DND-41 (cell line): ENCODE results near the gene PCDH8.

Experiments
- ATAC-seq: fragments of 200-7000 bp; cut with Tn5 transposase; 3 replicates; pipeline ENCODE4 v1.9.1; 2021; ENCODE audit warnings: low read depth; ENCODE audit not compliant: insufficient read depth
- DNase-seq: peaks from one replicate; pipeline ENCODE4 v3.0.0-alpha.2; 2020
- H2AFZ ChIP-seq: 2 replicates; pipeline ENCODE4 v1.6.0; 2012; ENCODE audit warnings: low read depth, low read length
- H3K27ac ChIP-seq: 2 replicates; pipeline ENCODE4 v1.5.1; 2012; ENCODE audit warnings: low read length, inconsistent platforms
- H3K27me3 ChIP-seq: fragments of 200-600 bp; sonication (generic); 2 replicates; pipeline ENCODE4 v1.6.0; 2012; ENCODE audit warnings: low read length, mild to moderate bottlenecking, inconsistent platforms; ENCODE audit not compliant: insufficient read depth, poor library complexity
- H3K36me3 ChIP-seq: 2 replicates; pipeline ENCODE4 v1.5.1; 2012; ENCODE audit warnings: low read length, inconsistent platforms; ENCODE audit not compliant: insufficient read depth
- H3K4me1 ChIP-seq: 2 replicates; pipeline ENCODE4 v1.5.1; 2012; ENCODE audit warnings: mild to moderate bottlenecking, low read length; ENCODE audit not compliant: insufficient read depth
- H3K4me2 ChIP-seq: 2 replicates; pipeline ENCODE4 v1.6.0; 2012; ENCODE audit warnings: mild to moderate bottlenecking, moderate library complexity, low read length, inconsistent platforms; ENCODE audit not compliant: insufficient read depth
- H3K4me3 ChIP-seq, 2 experiments: fragments of 200-600 bp in 1 of 2; shearing (Covaris generic) in 1 of 2; 2 replicates each; pipeline ENCODE4 v1.5.1; 2012 to 2016; ENCODE audit warnings: inconsistent platforms in 2 of 2, low read length in 2 of 2, mild to moderate bottlenecking in 2 of 2, low read depth in 1 of 2, moderate library complexity in 1 of 2
- H3K79me2 ChIP-seq: 2 replicates; pipeline ENCODE4 v1.6.0; 2012; ENCODE audit warnings: low read length, inconsistent platforms; ENCODE audit not compliant: insufficient read depth
- H3K9ac ChIP-seq: 2 replicates; pipeline ENCODE4 v1.6.0; 2012; ENCODE audit warnings: low read depth, mild to moderate bottlenecking, inconsistent platforms, low read length, moderate library complexity
- H3K9me3 ChIP-seq: 2 replicates; pipeline ENCODE4 v1.5.1; 2012; ENCODE audit warnings: low read length, moderate library complexity, mild to moderate bottlenecking, inconsistent platforms; ENCODE audit not compliant: insufficient read depth, severe bottlenecking
- H4K20me1 ChIP-seq: 2 replicates; pipeline ENCODE4 v1.6.0; 2012; ENCODE audit warnings: low read length; ENCODE audit not compliant: insufficient read depth
- CTCF ChIP-seq: IDR thresholded peaks from 2 replicates; pipeline ENCODE4 v1.5.1; 2012; ENCODE audit warnings: borderline replicate concordance, low read length, moderate library complexity, mild to moderate bottlenecking; ENCODE audit not compliant: poor library complexity, severe bottlenecking; ENCODE audit errors: extremely low read depth
- EZH2 ChIP-seq: IDR thresholded peaks from 3 replicates; pipeline ENCODE4 v1.6.1; 2012; ENCODE audit warnings: borderline replicate concordance, low read depth, mild to moderate bottlenecking, moderate library complexity, low read length, inconsistent platforms; ENCODE audit not compliant: severe bottlenecking

PCDH8 gene

DNA sequence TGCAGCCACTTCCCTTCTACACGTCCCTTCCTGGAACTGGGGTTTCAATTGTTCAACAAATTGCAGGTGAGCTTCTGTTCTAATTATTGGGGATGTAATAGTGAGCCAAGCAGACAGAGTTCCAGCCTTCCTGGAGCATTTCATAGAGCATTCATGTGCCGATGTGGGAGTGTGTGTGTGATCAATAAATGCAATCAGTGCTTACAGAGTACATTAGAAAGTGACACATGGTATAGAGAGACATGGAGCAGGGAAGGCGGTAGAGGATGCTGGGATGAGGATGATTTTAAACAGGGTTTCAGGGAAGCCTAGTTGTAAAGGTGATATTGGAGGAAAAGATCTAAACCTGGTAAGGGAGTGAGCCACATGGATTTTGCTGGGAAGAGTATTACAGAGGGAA, 21.7 kb upstream of the PCDH8 start:
- TF ChIP-seq EZH2 (no peak), CTCF (no peak)
- Histone ChIP-seq H2AFZ (peak overlapping the region; percentile 12; the same call in 1 of the 2 replicates), H3K36me3 (no peaks in the 10 kb centered on the region), H3K79me2 (no peaks in the 10 kb centered on the region), H3K27me3 (no peaks in the 10 kb centered on the region), H3K9me3 (peaks cover 13% of the 10 kb centered on the region), H3K9ac (peak overlapping the region; percentile 41; the same call in 1 of the 2 replicates), H3K27ac (peak overlapping the region; percentile 86), H3K4me3 (no peak overlapping the region), H3K4me1 (peaks cover 65% of the 10 kb centered on the region), H4K20me1 (no peaks in the 10 kb centered on the region), H3K4me2 (peak overlapping the region; percentile 56; the same call in 1 of the 2 replicates)
- no peak for DNase-seq
- ATAC-seq = no peak

- Histone ChIP-seq H3K9ac (peak overlapping the region; percentile 41), H3K79me2 (no peaks in the 10 kb centered on the region), H2AFZ (peak overlapping the region; percentile 12; the same call in 1 of the 2 replicates), H3K27me3 (no peaks in the 10 kb centered on the region), H3K4me1 (peaks cover 70% of the 10 kb centered on the region), H3K4me3 (no peak overlapping the region), H4K20me1 (no peaks in the 10 kb centered on the region), H3K27ac (peak overlapping the region; percentile 86), H3K9me3 (peaks cover 10% of the 10 kb centered on the region), H3K36me3 (no peaks in the 10 kb centered on the region), H3K4me2 (peak overlapping the region; percentile 56)
- ATAC-seq (no peak), DNase-seq (no peak)
- no peak for TF ChIP-seq CTCF
- no peak for TF ChIP-seq EZH2
These were observed 21.2 kb upstream of the PCDH8 start for GRCh38 chr13:52869621-52870020.

DNA sequence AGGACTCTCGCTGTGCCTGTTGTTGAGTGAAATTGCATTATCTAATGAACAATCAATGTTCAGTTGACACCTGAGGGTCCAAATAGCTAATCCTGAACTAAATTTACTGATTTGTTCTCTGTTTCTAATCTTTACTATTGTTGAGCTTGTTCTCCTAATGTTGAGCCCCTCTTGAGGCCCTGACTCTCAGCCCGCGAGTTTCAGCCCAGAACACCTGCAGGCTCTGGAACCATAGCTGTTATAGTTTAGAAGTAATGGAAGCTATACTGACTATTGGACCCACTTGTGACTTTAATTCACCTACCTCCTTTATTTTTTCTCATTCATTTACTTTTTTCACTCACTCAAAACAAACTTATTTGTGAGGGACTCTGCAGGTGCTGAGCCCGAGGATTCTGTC, 20.6 kb upstream of the PCDH8 start:
- peaks cover 4% of the 10 kb centered on the region for H3K9me3 ChIP-seq
- ATAC-seq = no peak
- TF ChIP-seq EZH2 (no peak), CTCF (no peak)
- H3K4me2 ChIP-seq = peak overlapping the region; percentile 56
- H3K79me2 ChIP-seq = no peaks in the 10 kb centered on the region
- H3K9ac ChIP-seq = peak overlapping the region; percentile 41
- peak; percentile 18 for DNase-seq
- no peaks in the 10 kb centered on the region for H3K27me3 ChIP-seq
- no peak overlapping the region for H3K4me3 ChIP-seq
- H4K20me1 ChIP-seq = no peaks in the 10 kb centered on the region
- H3K27ac ChIP-seq = peak overlapping the region; percentile 86
- H3K4me1 ChIP-seq = peaks cover 74% of the 10 kb centered on the region
- no peak overlapping the region for H2AFZ ChIP-seq
- H3K36me3 ChIP-seq = no peaks in the 10 kb centered on the region
